Colonic mucosa (tissue), 4 donors: Measurements from ENCODE around the gene CLEC2A. TPM values are rescaled to one million over a fixed set of nuclear protein-coding genes. Genes with fewer than 3 reads are reported as not detected.

ENCODE experiments used
- DNase-seq: peaks from one replicate; pipeline ENCODE4 v3.0.0-alpha.2; 2020
- H3K27ac ChIP-seq: fragments of 200-600 bp; one replicate; pipeline ENCODE4 v1.8.0; 2021
- H3K27me3 ChIP-seq: fragments of 200-600 bp; one replicate; pipeline ENCODE4 v1.8.0; 2021
- H3K36me3 ChIP-seq: fragments of 200-600 bp; one replicate; pipeline ENCODE4 v1.8.0; 2021
- H3K4me1 ChIP-seq: fragments of 200-600 bp; one replicate; pipeline ENCODE4 v1.8.0; 2021; ENCODE audit warnings: mild to moderate bottlenecking
- H3K4me3 ChIP-seq: fragments of 200-600 bp; one replicate; pipeline ENCODE4 v1.8.0; 2021
- H3K9ac ChIP-seq, 2 donors: one replicate each; pipeline ENCODE4 v1.7.0; 2013; ENCODE audit warnings: control low read depth in 2 of 2, low read depth in 2 of 2, low read length in 2 of 2
- H3K9me3 ChIP-seq: fragments of 200-600 bp; one replicate; pipeline ENCODE4 v1.8.0; 2021
- intact Hi-C: fragments of 100-400 bp; cut with DNase I; formaldehyde crosslinking; loops from one replicate; pipeline ENCODE4 v1.14.1; 2022
- total RNA-seq, 2 donors: library from RNA; stranded (reverse); fragmentation: NEBNext Ultra II Directional in 1 of 2; extraction: Animal tissue kit (Norgen Biotek cat#: 25700) in 1 of 2; gene quantifications; one replicate each; pipeline ENCODE4 v1.2.1, GENCODE V29; 2021
- TF ChIP-seq, protein P1 (sequence below): fragments of 200-600 bp; IDR thresholded peaks from one replicate; pipeline ENCODE4 v1.8.0; 2022; ENCODE audit warnings: antibody characterized with exemption, mild to moderate bottlenecking
- donor health status: healthy.
- donor health status: DM: no; HTN: no; CAD: no.
- donor health status: DM: no; HTN: no; CAD: no.

Gene CLEC2A
- total RNA-seq, 2 donors from 2014 or later, result not detected

DNA sequence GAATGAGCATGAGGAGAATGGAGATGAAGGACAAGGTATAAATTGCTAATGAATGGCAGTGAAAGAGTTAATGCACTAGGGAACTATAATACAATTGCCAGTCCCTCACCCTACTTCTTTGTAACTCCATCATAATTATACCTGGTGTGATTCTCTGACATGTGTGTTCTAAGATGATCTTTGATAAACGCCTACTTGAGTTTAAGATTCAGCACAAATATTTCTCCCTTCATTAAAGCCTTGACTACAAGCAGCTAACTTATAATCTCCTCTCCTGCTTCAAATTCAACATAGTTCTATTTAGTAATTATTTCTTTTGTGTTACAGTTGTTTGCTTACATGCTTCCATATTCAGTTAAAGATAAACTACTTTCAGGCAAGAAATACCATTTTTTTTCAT lies 9.7 kb upstream of the CLEC2A start:
- H3K27me3 ChIP-seq, result no peaks in the 10 kb centered on the region
- no peaks in the 10 kb centered on the region for H3K4me1 ChIP-seq
- H3K36me3 ChIP-seq, result no peaks in the 10 kb centered on the region
- no peak overlapping the region for H3K4me3 ChIP-seq
- H3K27ac ChIP-seq, result no peak overlapping the region
- no peak overlapping the region for H3K9ac ChIP-seq
- DNase-seq, result no peak
- TF ChIP-seq, protein P1, sequence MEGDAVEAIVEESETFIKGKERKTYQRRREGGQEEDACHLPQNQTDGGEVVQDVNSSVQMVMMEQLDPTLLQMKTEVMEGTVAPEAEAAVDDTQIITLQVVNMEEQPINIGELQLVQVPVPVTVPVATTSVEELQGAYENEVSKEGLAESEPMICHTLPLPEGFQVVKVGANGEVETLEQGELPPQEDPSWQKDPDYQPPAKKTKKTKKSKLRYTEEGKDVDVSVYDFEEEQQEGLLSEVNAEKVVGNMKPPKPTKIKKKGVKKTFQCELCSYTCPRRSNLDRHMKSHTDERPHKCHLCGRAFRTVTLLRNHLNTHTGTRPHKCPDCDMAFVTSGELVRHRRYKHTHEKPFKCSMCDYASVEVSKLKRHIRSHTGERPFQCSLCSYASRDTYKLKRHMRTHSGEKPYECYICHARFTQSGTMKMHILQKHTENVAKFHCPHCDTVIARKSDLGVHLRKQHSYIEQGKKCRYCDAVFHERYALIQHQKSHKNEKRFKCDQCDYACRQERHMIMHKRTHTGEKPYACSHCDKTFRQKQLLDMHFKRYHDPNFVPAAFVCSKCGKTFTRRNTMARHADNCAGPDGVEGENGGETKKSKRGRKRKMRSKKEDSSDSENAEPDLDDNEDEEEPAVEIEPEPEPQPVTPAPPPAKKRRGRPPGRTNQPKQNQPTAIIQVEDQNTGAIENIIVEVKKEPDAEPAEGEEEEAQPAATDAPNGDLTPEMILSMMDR, result no peak
- intact Hi-C loops, result no loop called here
- no peaks in the 10 kb centered on the region for H3K9me3 ChIP-seq

DNA sequence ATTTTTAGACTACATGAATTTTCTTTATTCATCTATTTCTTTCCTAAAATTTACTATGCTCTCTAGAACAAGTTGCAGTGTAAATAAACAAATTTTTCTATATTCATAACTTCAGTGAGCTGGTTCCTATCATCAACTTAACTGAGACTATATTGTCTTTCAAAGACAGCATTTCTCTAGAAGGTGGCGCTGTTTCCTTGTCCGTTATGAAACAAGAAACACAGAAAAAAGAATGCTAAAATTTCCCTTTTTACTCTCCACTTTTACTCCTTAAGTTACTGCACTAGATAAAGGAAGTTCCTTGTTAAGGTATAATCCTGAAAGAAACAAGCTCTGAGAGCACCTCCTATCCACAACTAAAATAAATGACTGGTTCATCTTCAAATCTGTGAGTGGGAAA lies 8.2 kb upstream of the CLEC2A start:
- no peaks in the 10 kb centered on the region for H3K9me3 ChIP-seq
- H3K4me1 ChIP-seq, result no peaks in the 10 kb centered on the region
- intact Hi-C loops, result no loop called here
- H3K27me3 ChIP-seq, result no peaks in the 10 kb centered on the region
- H3K9ac ChIP-seq, result no peak overlapping the region
- no peaks in the 10 kb centered on the region for H3K36me3 ChIP-seq
- TF ChIP-seq, protein P1, result no peak
- DNase-seq, result no peak
- H3K4me3 ChIP-seq, result no peak overlapping the region
- H3K27ac ChIP-seq, result no peak overlapping the region

GRCh38 chr12:9936591-9936990 lies 4.4 kb upstream of the CLEC2A start:
- intact Hi-C loops, result no loop called here
- no peak overlapping the region for H3K9ac ChIP-seq

DNA sequence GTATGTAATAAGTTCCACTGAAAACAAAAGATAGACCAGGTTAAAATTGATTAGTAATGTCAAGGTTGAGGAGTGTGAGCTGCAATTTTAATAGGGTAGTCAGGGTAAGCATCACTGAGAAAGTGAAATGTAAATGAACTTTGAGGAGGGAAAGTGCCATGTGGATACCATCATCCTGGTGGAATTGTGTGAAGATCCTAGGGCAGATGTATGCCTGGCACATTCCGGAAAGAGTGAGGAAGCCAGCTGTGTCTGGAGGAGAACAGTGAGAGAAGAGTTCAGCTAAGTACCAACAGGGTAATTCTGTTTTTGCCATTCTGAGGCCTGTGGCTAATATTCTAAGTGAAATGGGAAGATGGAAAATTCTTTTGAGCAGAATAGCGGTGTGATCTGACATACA lies 2.9 kb upstream of the CLEC2A start:
- TF ChIP-seq, protein P1, result no peak
- intact Hi-C loops, result no loop called here

More at GRCh38 chr12:9936591-9936990, 4.4 kb upstream of the CLEC2A start:
- Histone ChIP-seq H3K4me3 (no peak overlapping the region), H3K27me3 (no peaks in the 10 kb centered on the region), H3K4me1 (no peaks in the 10 kb centered on the region), H3K27ac (no peak overlapping the region), H3K36me3 (no peaks in the 10 kb centered on the region), H3K9me3 (no peaks in the 10 kb centered on the region)
- TF ChIP-seq, protein P1, result no peak
- no peak for DNase-seq

GRCh38 chr12:9933958-9934357 lies 1.8 kb upstream of the CLEC2A start:
- intact Hi-C loops, result no loop called here

More for the DNA sequence above, 2.9 kb upstream of the CLEC2A start:
- H3K27me3 ChIP-seq, result no peaks in the 10 kb centered on the region
- DNase-seq, result no peak
- H3K9ac ChIP-seq, result no peak overlapping the region
- H3K9me3 ChIP-seq, result no peaks in the 10 kb centered on the region
- H3K36me3 ChIP-seq, result no peaks in the 10 kb centered on the region
- H3K4me3 ChIP-seq, result no peak overlapping the region
- no peaks in the 10 kb centered on the region for H3K4me1 ChIP-seq
- no peak overlapping the region for H3K27ac ChIP-seq

More at GRCh38 chr12:9933958-9934357, 1.8 kb upstream of the CLEC2A start:
- Histone ChIP-seq H3K9me3 (no peaks in the 10 kb centered on the region), H3K4me1 (no peaks in the 10 kb centered on the region), H3K27me3 (no peaks in the 10 kb centered on the region), H3K27ac (no peak overlapping the region), H3K36me3 (no peaks in the 10 kb centered on the region), H3K9ac (no peak overlapping the region), H3K4me3 (no peak overlapping the region)
- TF ChIP-seq, protein P1, result no peak
- no peak for DNase-seq
